GM23338 (cell line): ENCODE data around the gene GHRH. TPM values are rescaled to one million over a fixed set of nuclear protein-coding genes. Genes with fewer than 3 reads are reported as not detected.

Source experiments
- ATAC-seq: fragments of 200-7000 bp; cut with Tn5 transposase; 3 replicates; pipeline ENCODE4 v1.9.1; 2020
- DNase-seq: peaks from one replicate; pipeline ENCODE4 v3.0.0-alpha.2; 2015; ENCODE audit warnings: low spot score
- H2AFZ ChIP-seq: fragments of 200-600 bp; sonication (generic); 2 replicates; pipeline ENCODE4 v1.8.0; 2016; ENCODE audit warnings: antibody characterized with exemption, mild to moderate bottlenecking, moderate library complexity
- H3F3A ChIP-seq: fragments of 200-600 bp; sonication (generic); replicated peaks from 2 replicates; pipeline ENCODE4 v1.8.0; 2017; ENCODE audit warnings: antibody characterized with exemption, mixed run types, low read depth
- H3K27ac ChIP-seq: fragments of 200-600 bp; sonication (generic); 2 replicates; pipeline ENCODE4 v1.6.1; 2016; ENCODE audit warnings: low read depth
- H3K27me3 ChIP-seq: fragments of 200-600 bp; sonication (generic); 2 replicates; pipeline ENCODE4 v1.8.0; 2016; ENCODE audit warnings: mild to moderate bottlenecking, mixed run types, moderate library complexity; ENCODE audit not compliant: insufficient read depth
- H3K36me3 ChIP-seq: fragments of 200-600 bp; sonication (generic); 2 replicates; pipeline ENCODE4 v1.8.0; 2016; ENCODE audit warnings: mild to moderate bottlenecking; ENCODE audit not compliant: insufficient read depth
- H3K4me1 ChIP-seq: fragments of 200-600 bp; sonication (generic); 2 replicates; pipeline ENCODE4 v1.8.0; 2016; ENCODE audit warnings: mild to moderate bottlenecking, moderate library complexity; ENCODE audit not compliant: insufficient read depth
- H3K4me2 ChIP-seq: fragments of 200-600 bp; sonication (generic); 2 replicates; pipeline ENCODE4 v1.7.1; 2017; ENCODE audit warnings: mixed run types
- H3K4me3 ChIP-seq: fragments of 200-600 bp; sonication (generic); 2 replicates; pipeline ENCODE4 v1.6.1; 2016; ENCODE audit warnings: mixed run types
- H3K79me2 ChIP-seq: fragments of 200-600 bp; sonication (generic); replicated peaks from 2 replicates; pipeline ENCODE4 v1.8.0; 2017; ENCODE audit warnings: mild to moderate bottlenecking; ENCODE audit not compliant: insufficient read depth
- H3K9me2 ChIP-seq: fragments of 200-600 bp; sonication (generic); 2 replicates; pipeline ENCODE4 v1.8.0; 2017; ENCODE audit not compliant: insufficient read depth
- H4K20me1 ChIP-seq: fragments of 200-600 bp; sonication (generic); replicated peaks from 2 replicates; pipeline ENCODE4 v1.8.0; 2017; ENCODE audit warnings: mild to moderate bottlenecking; ENCODE audit not compliant: insufficient read depth
- H3K27ac Mint-ChIP-seq: 2 replicates; pipeline ENCODE4 v1.8.0; 2020; ENCODE audit warnings: inconsistent platforms, mild to moderate bottlenecking, moderate library complexity, mixed read lengths
- H3K27me3 Mint-ChIP-seq: 3 replicates; pipeline ENCODE4 v1.8.0; 2022; ENCODE audit warnings: low read depth, mild to moderate bottlenecking, moderate library complexity, mixed read lengths, inconsistent platforms; ENCODE audit not compliant: insufficient read depth, poor library complexity
- H3K36me3 Mint-ChIP-seq: 3 replicates; pipeline ENCODE4 v1.8.0; 2021; ENCODE audit warnings: low read depth, mild to moderate bottlenecking, inconsistent platforms, moderate library complexity, mixed read lengths
- H3K4me1 Mint-ChIP-seq: 3 replicates; pipeline ENCODE4 v1.8.0; 2020; ENCODE audit warnings: mild to moderate bottlenecking, inconsistent platforms, mixed read lengths
- H3K4me3 Mint-ChIP-seq: 3 replicates; pipeline ENCODE4 v1.8.0; 2021; ENCODE audit warnings: moderate library complexity, mild to moderate bottlenecking, inconsistent platforms, mixed read lengths
- H3K9me3 Mint-ChIP-seq: 3 replicates; pipeline ENCODE4 v1.8.0; 2020; ENCODE audit warnings: moderate library complexity, mild to moderate bottlenecking, inconsistent platforms, mixed read lengths
- CREB1 ChIP-seq: fragments of 250-450 bp; sonication (Bioruptor Pico); IDR thresholded peaks from 2 replicates; pipeline ENCODE4 v1.5.0; 2020; ENCODE audit warnings: low read depth, mild to moderate bottlenecking, moderate library complexity
- EZH2 ChIP-seq: fragments of 200-600 bp; sonication (generic); IDR thresholded peaks from one replicate; pipeline ENCODE4 v1.8.0; 2017; ENCODE audit warnings: antibody characterized with exemption, mild to moderate bottlenecking, low read depth; ENCODE audit not compliant: unreplicated experiment
- EZH2phosphoT487 ChIP-seq: fragments of 200-600 bp; sonication (generic); IDR thresholded peaks from one replicate; pipeline ENCODE4 v1.8.1; 2018; ENCODE audit warnings: antibody characterized with exemption; ENCODE audit not compliant: unreplicated experiment
- JUNB ChIP-seq: IDR thresholded peaks from one replicate; pipeline ENCODE4 v1.6.1; 2016; ENCODE audit warnings: antibody characterized with exemption; ENCODE audit not compliant: unreplicated experiment
- NANOG ChIP-seq: IDR thresholded peaks from 2 replicates; pipeline ENCODE4 v1.6.1; 2016; ENCODE audit warnings: antibody characterized with exemption, borderline replicate concordance
- POLR2AphosphoS5 ChIP-seq: IDR thresholded peaks from 2 replicates; pipeline ENCODE4 v1.6.1; 2016; ENCODE audit warnings: antibody characterized with exemption, low read depth
- ZNF114 ChIP-seq: fragments of 250-450 bp; sonication (Bioruptor Pico); IDR thresholded peaks from 2 replicates; pipeline ENCODE4 v1.5.0; 2020; ENCODE audit warnings: mild to moderate bottlenecking, moderate library complexity
- ZNF331 ChIP-seq: fragments of 250-450 bp; sonication (Bioruptor Pico); IDR thresholded peaks from 2 replicates; pipeline ENCODE4 v1.5.0; 2020; ENCODE audit warnings: low read depth, mild to moderate bottlenecking, moderate library complexity
- polyA plus RNA-seq: library from polyadenylated mRNA; unstranded; fragments of >200 nt; fragmentation: Nextera tagmentation; extraction: Ambion mirVana; gene quantifications from 2 replicates; pipeline ENCODE4 v1.2.1, GENCODE V29; 2016
- total RNA-seq: library from RNA; depleted of rRNA; stranded (reverse); fragments of >200 nt; shearing (Covaris generic); gene quantifications from 2 replicates; pipeline ENCODE4 v1.2.3, GENCODE V29; 2014
- TF ChIP-seq, protein P1 (sequence below): fragments of 250-450 bp; sonication (Bioruptor Pico); IDR thresholded peaks from 2 replicates; pipeline ENCODE4 v1.5.0; 2020; ENCODE audit warnings: mild to moderate bottlenecking, moderate library complexity
- TF ChIP-seq, protein P2 (sequence below): IDR thresholded peaks from one replicate; pipeline ENCODE4 v1.6.1; 2018; ENCODE audit warnings: antibody characterized with exemption; ENCODE audit not compliant: unreplicated experiment
- TF ChIP-seq, protein P3 (sequence below): IDR thresholded peaks from 2 replicates; pipeline ENCODE4 v1.6.1; 2016; ENCODE audit warnings: antibody characterized with exemption
- TF ChIP-seq, protein P4 (sequence below), 2 experiments: fragments of 200-600 bp in 1 of 2; sonication (generic) in 1 of 2; conservative IDR thresholded peaks; 2 replicates each; pipeline versions ENCODE4 v1.5.1 to v1.6.1; 2016 to 2017; ENCODE audit warnings: antibody characterized with exemption in 2 of 2, low read depth in 2 of 2, mild to moderate bottlenecking in 2 of 2, moderate library complexity in 1 of 2

The GHRH gene
- total and polyA plus RNA-seq, 2 experiments from 2014 or later = 0.40 TPM; not detected in 1

DNA sequence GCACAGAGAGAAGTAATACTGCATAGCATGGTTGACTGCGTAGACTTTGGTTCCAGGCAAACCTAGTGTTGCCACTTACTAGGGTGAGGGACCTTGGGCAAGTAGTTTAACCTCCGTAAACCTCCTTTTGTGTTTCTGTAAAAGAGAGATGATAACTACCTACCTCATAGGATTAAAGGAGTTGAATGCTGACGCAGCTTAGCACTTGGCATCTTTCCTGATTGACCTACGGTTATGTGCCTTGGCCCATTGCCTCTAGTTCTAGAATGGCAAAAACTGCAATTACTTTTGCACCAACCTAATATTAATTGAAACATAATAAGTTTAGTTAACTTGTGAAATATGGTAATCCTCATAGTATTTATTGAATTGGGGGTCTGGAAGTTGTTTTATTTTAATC, 19.1 kb downstream of the GHRH start:
- peaks cover 41% of the 10 kb centered on the region for H3K36me3 ChIP-seq
- no peaks in the 10 kb centered on the region for H3K79me2 ChIP-seq
- H3K27me3 ChIP-seq = no peaks in the 10 kb centered on the region
- no peak overlapping the region for H3K27ac ChIP-seq
- H2AFZ ChIP-seq = no peak overlapping the region
- DNase-seq = no peak
- H3K9me2 ChIP-seq = no peaks in the 10 kb centered on the region
- peaks cover 19% of the 10 kb centered on the region for H3K4me1 ChIP-seq
- Mint-ChIP-seq H3K27me3 (peaks cover 4% of the 10 kb centered on the region), H3K27ac (no peak overlapping the region), H3K4me3 (no peak overlapping the region), H3K9me3 (no peaks in the 10 kb centered on the region), H3K36me3 (peaks cover 64% of the 10 kb centered on the region), H3K4me1 (peaks cover 23% of the 10 kb centered on the region)
- TF ChIP-seq ZNF114 (CRISPR knock-in tag) = no peak
- TF ChIP-seq NANOG = no peak
- TF ChIP-seq, protein P1, sequence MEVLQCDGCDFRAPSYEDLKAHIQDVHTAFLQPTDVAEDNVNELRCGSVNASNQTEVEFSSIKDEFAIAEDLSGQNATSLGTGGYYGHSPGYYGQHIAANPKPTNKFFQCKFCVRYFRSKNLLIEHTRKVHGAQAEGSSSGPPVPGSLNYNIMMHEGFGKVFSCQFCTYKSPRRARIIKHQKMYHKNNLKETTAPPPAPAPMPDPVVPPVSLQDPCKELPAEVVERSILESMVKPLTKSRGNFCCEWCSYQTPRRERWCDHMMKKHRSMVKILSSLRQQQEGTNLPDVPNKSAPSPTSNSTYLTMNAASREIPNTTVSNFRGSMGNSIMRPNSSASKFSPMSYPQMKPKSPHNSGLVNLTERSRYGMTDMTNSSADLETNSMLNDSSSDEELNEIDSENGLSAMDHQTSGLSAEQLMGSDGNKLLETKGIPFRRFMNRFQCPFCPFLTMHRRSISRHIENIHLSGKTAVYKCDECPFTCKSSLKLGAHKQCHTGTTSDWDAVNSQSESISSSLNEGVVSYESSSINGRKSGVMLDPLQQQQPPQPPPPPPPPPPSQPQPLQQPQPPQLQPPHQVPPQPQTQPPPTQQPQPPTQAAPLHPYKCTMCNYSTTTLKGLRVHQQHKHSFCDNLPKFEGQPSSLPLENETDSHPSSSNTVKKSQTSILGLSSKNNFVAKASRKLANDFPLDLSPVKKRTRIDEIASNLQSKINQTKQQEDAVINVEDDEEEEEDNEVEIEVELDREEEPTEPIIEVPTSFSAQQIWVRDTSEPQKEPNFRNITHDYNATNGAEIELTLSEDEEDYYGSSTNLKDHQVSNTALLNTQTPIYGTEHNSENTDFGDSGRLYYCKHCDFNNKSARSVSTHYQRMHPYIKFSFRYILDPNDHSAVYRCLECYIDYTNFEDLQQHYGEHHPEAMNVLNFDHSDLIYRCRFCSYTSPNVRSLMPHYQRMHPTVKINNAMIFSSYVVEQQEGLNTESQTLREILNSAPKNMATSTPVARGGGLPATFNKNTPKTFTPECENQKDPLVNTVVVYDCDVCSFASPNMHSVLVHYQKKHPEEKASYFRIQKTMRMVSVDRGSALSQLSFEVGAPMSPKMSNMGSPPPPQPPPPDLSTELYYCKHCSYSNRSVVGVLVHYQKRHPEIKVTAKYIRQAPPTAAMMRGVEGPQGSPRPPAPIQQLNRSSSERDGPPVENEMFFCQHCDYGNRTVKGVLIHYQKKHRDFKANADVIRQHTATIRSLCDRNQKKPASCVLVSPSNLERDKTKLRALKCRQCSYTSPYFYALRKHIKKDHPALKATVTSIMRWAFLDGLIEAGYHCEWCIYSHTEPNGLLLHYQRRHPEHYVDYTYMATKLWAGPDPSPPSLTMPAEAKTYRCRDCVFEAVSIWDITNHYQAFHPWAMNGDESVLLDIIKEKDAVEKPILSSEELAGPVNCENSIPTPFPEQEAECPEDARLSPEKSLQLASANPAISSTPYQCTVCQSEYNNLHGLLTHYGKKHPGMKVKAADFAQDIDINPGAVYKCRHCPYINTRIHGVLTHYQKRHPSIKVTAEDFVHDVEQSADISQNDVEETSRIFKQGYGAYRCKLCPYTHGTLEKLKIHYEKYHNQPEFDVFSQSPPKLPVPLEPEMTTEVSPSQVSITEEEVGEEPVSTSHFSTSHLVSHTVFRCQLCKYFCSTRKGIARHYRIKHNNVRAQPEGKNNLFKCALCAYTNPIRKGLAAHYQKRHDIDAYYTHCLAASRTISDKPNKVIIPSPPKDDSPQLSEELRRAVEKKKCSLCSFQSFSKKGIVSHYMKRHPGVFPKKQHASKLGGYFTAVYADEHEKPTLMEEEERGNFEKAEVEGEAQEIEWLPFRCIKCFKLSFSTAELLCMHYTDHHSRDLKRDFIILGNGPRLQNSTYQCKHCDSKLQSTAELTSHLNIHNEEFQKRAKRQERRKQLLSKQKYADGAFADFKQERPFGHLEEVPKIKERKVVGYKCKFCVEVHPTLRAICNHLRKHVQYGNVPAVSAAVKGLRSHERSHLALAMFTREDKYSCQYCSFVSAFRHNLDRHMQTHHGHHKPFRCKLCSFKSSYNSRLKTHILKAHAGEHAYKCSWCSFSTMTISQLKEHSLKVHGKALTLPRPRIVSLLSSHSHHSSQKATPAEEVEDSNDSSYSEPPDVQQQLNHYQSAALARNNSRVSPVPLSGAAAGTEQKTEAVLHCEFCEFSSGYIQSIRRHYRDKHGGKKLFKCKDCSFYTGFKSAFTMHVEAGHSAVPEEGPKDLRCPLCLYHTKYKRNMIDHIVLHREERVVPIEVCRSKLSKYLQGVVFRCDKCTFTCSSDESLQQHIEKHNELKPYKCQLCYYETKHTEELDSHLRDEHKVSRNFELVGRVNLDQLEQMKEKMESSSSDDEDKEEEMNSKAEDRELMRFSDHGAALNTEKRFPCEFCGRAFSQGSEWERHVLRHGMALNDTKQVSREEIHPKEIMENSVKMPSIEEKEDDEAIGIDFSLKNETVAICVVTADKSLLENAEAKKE (CRISPR knock-in tag) = no peak
- no peak for TF ChIP-seq EZH2phosphoT487
- TF ChIP-seq POLR2AphosphoS5 = no peak
- TF ChIP-seq, protein P2, sequence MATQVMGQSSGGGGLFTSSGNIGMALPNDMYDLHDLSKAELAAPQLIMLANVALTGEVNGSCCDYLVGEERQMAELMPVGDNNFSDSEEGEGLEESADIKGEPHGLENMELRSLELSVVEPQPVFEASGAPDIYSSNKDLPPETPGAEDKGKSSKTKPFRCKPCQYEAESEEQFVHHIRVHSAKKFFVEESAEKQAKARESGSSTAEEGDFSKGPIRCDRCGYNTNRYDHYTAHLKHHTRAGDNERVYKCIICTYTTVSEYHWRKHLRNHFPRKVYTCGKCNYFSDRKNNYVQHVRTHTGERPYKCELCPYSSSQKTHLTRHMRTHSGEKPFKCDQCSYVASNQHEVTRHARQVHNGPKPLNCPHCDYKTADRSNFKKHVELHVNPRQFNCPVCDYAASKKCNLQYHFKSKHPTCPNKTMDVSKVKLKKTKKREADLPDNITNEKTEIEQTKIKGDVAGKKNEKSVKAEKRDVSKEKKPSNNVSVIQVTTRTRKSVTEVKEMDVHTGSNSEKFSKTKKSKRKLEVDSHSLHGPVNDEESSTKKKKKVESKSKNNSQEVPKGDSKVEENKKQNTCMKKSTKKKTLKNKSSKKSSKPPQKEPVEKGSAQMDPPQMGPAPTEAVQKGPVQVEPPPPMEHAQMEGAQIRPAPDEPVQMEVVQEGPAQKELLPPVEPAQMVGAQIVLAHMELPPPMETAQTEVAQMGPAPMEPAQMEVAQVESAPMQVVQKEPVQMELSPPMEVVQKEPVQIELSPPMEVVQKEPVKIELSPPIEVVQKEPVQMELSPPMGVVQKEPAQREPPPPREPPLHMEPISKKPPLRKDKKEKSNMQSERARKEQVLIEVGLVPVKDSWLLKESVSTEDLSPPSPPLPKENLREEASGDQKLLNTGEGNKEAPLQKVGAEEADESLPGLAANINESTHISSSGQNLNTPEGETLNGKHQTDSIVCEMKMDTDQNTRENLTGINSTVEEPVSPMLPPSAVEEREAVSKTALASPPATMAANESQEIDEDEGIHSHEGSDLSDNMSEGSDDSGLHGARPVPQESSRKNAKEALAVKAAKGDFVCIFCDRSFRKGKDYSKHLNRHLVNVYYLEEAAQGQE = no peak
- TF ChIP-seq, protein P3, sequence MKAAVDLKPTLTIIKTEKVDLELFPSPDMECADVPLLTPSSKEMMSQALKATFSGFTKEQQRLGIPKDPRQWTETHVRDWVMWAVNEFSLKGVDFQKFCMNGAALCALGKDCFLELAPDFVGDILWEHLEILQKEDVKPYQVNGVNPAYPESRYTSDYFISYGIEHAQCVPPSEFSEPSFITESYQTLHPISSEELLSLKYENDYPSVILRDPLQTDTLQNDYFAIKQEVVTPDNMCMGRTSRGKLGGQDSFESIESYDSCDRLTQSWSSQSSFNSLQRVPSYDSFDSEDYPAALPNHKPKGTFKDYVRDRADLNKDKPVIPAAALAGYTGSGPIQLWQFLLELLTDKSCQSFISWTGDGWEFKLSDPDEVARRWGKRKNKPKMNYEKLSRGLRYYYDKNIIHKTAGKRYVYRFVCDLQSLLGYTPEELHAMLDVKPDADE = no peak
- no peak for TF ChIP-seq CREB1 (CRISPR knock-in tag)
- TF ChIP-seq EZH2 = no peak
- no peak for TF ChIP-seq ZNF331 (CRISPR knock-in tag)
- no peak for TF ChIP-seq JUNB
- TF ChIP-seq, protein P4, sequence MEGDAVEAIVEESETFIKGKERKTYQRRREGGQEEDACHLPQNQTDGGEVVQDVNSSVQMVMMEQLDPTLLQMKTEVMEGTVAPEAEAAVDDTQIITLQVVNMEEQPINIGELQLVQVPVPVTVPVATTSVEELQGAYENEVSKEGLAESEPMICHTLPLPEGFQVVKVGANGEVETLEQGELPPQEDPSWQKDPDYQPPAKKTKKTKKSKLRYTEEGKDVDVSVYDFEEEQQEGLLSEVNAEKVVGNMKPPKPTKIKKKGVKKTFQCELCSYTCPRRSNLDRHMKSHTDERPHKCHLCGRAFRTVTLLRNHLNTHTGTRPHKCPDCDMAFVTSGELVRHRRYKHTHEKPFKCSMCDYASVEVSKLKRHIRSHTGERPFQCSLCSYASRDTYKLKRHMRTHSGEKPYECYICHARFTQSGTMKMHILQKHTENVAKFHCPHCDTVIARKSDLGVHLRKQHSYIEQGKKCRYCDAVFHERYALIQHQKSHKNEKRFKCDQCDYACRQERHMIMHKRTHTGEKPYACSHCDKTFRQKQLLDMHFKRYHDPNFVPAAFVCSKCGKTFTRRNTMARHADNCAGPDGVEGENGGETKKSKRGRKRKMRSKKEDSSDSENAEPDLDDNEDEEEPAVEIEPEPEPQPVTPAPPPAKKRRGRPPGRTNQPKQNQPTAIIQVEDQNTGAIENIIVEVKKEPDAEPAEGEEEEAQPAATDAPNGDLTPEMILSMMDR (conservative IDR thresholded peaks at IDR 0.05; ENCODE audit: low read depth in 2 of 2) = no peak
- no peak overlapping the region for H3K4me3 ChIP-seq
- H4K20me1 ChIP-seq = peaks cover 6% of the 10 kb centered on the region; the same call in 1 of the 2 replicates
- ATAC-seq = no peak
- H3K4me2 ChIP-seq = no peak overlapping the region
- peaks cover 16% of the 10 kb centered on the region for H3F3A ChIP-seq
